Gastroesophageal sphincter (tissue), 4 donors: Measurements from ENCODE around the gene CTDSPL2. TPM values are rescaled to one million over a fixed set of nuclear protein-coding genes. Genes with fewer than 3 reads are reported as not detected.
"Not testable (repeated sequence)": the region's sequence is repeated elsewhere in the genome, so short reads cannot be mapped to it uniquely, and the experiment has no call there.

Source experiments
- ATAC-seq: fragments of 150-250 bp; one replicate; pipeline ENCODE4 v1.9.1; 2016; ENCODE audit warnings: mild to moderate bottlenecking, moderate library complexity
- H3K27ac ChIP-seq, 4 donors: fragments of 200-600 bp; sonication (generic) in 3 of 4; 1 replicate in 3 of 4; 2 replicates in 1 of 4; pipeline ENCODE4 v1.5.1; 2016 to 2019
- H3K27me3 ChIP-seq: fragments of 200-600 bp; sonication (generic); one replicate; pipeline ENCODE4 v1.5.1; 2019
- H3K36me3 ChIP-seq, 2 donors: fragments of 200-600 bp; sonication (generic); one replicate each; pipeline ENCODE4 v1.5.1; 2019; ENCODE audit warnings: control low read depth in 1 of 2
- H3K4me1 ChIP-seq, 3 donors: fragments of 200-600 bp; sonication (generic); 1 replicate in 2 of 3; 2 replicates in 1 of 3; pipeline ENCODE4 v1.5.1; 2016 to 2019; ENCODE audit warnings: control low read depth in 2 of 3
- H3K4me3 ChIP-seq, 2 donors: fragments of 200-600 bp; sonication (generic); one replicate each; pipeline ENCODE4 v1.5.1; 2019; ENCODE audit warnings: mild to moderate bottlenecking in 1 of 2, moderate library complexity in 1 of 2
- H3K9me3 ChIP-seq, 3 donors: fragments of 200-600 bp; sonication (generic); one replicate each; pipeline ENCODE4 v1.5.1; 2017 to 2019; ENCODE audit warnings: control low read depth in 2 of 3
- CTCF ChIP-seq, 4 experiments: fragments of 200-600 bp in 2 of 4; fragments of 450-650 bp in 2 of 4; sonication (generic) in 1 of 4; IDR thresholded peaks; one replicate each; pipeline ENCODE4 v1.5.1; 2017 to 2019; ENCODE audit warnings: antibody characterized with exemption in 4 of 4, mild to moderate bottlenecking in 2 of 4, moderate library complexity in 2 of 4
- EP300 ChIP-seq: sonication (generic); formaldehyde crosslinking; IDR thresholded peaks from one replicate; pipeline ENCODE4 v1.6.1; 2017; ENCODE audit warnings: antibody characterized with exemption, mild to moderate bottlenecking
- POLR2A ChIP-seq, 2 donors: fragments of 450-650 bp; IDR thresholded peaks; one replicate each; pipeline ENCODE4 v1.6.1; 2017; ENCODE audit warnings: antibody characterized with exemption in 2 of 2, mild to moderate bottlenecking in 2 of 2, moderate library complexity in 1 of 2
- POLR2AphosphoS5 ChIP-seq: sonication (generic); formaldehyde crosslinking; IDR thresholded peaks from one replicate; pipeline ENCODE4 v1.6.1; 2017; ENCODE audit warnings: antibody characterized with exemption
- WGBS, 2 donors: methylation state at CpG; one replicate each; pipeline ENCODE4 v1.1.5; 2018; ENCODE audit warnings: low coverage in 1 of 2; 5-methylcytosine and 5-hydroxymethylcytosine counted together
- total RNA-seq, 4 donors: library from RNA; depleted of rRNA; stranded (reverse); fragments of >200 nt; gene quantifications; one replicate each; pipeline ENCODE4 v1.1.0, GENCODE V29; 2016

CTDSPL2 gene
- total RNA-seq, 4 donors from 2014 or later = 31.6 to 74.7 (median 46.9) TPM

DNA sequence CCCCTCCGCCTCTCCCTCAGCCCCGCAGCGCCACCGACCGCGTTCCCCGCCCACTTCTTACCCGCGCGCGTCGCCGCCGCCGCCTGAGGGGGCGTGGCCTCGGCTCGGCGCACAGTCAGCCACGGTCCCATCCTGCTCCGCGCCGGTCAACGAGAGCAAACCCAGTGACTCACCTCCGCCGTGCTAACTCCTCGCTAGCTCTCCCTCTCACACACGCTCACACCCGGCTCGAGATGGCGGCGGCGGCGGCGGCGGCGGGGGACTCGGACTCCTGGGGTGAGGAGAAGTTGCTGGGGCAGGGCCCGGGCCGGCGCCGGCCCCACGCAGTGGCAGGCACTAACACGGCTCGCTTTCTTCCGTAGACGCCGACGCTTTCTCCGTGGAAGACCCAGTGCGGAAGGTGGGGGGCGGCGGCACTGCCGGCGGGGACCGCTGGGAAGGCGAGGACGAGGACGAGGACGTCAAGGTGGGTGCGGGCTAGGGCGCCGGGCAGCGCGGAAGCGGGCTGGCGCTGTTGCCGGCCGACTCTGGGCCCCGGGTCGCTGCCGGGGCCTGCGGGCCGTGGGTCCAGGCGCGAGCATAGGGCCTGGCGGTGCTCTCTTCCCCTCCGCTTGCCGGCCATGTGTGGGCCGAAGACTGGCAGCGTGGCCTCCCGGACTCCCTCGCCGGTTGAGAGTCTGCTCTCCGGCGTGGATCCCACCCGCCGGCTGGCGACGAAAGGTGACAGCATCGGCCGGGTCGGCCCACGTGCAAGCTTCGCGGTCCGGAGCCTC is 109.7 kb downstream of the CTDSPL2 start, which contains the start of gene EIF3J:
Gene EIF3J (plus strand): TSS at position 186 of the 773 bp plus-strand sequence. CDS start 48 bp downstream, at position 234.
- H3K27ac ChIP-seq = peak within 1 kb of the TSS; percentile 87 to 99 (median 97)
- TF ChIP-seq POLR2A (IDR thresholded peaks at IDR 0.05) = peak; percentile 74 to 79
- no peak for TF ChIP-seq EP300
- TF ChIP-seq POLR2AphosphoS5 = peak; percentile 93
- peak in 1 of 4 experiments; percentile 33 for TF ChIP-seq CTCF (IDR thresholded peaks at IDR 0.05)
- no peaks in the 10 kb centered on the region for H3K27me3 ChIP-seq
- peak; percentile 95 for ATAC-seq
- H3K36me3 ChIP-seq = peaks cover 0 to 20% of the 10 kb centered on the region in 2 donors
- peak within 1 kb of the TSS; percentile 70 to 97 for H3K4me3 ChIP-seq
- H3K9me3 ChIP-seq = no peaks in the 10 kb centered on the region
- H3K4me1 ChIP-seq = peaks cover 0 to 56% (median 25%) of the 10 kb centered on the region in 3 donors
- no CpG with 5 or more reads among the region's 97 CpGs for WGBS, 2 donors

- ATAC-seq = no peak
- peaks cover 4 to 62% (median 28%) of the 10 kb centered on the region in 3 donors for H3K4me1 ChIP-seq
- 7 to 13% methylated on average over 8 to 9 of the region's 13 CpGs for WGBS, 2 donors
These were observed 110.4 kb downstream of the CTDSPL2 start for GRCh38 chr15:44537735-44538240.

DNA sequence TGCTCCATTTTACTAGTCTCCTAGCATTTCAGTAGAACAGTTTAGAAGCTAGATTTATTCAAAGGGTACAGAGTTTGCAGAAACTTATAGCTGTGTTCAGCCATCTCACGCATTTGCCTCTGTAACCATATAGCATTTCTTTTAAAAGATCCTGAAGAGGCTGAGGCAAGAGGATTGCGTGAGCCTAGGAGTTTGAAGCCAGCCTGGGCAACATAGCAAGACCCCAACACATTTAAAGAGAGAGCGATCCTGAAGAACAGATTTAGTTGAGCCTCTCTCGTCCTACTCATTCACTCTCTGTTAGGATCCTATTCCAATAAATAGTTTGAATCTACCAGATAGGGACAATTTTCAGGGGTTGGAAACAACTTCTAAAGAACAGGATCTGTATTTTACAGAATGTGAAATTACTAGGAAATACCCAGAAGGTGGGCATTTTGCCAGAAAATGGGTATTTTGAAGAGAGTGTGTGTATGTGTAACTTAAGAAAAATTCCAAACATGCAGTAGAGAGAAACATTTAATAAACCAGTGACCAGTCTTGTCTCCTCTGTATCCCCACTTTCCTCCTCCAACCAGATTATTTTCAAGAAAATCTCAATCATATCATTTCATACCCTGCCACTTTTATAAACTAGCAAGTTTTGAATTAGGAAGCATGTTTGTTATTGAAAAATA is 114.0 kb downstream of the CTDSPL2 start:
- Histone ChIP-seq H3K9me3 (no peaks in the 10 kb centered on the region), H3K27me3 (no peaks in the 10 kb centered on the region), H3K27ac (peak overlapping the region in 3 of 4 donors; percentile 30 to 58 (median 54)), H3K36me3 (peaks cover 0 to 7% of the 10 kb centered on the region in 2 donors), H3K4me3 (no peak overlapping the region), H3K4me1 (peaks cover 6 to 86% (median 26%) of the 10 kb centered on the region in 3 donors)
- no peak for TF ChIP-seq POLR2A (IDR thresholded peaks at IDR 0.05)
- TF ChIP-seq CTCF (IDR thresholded peaks at IDR 0.05) = no peak
- TF ChIP-seq EP300 = no peak
- TF ChIP-seq POLR2AphosphoS5 = no peak
- WGBS, 2 donors = 87 to 98% methylated on average over 3 to 4 of the region's 4 CpGs
- ATAC-seq = no peak

More at GRCh38 chr15:44537735-44538240, 110.4 kb downstream of the CTDSPL2 start:
- TF ChIP-seq CTCF (IDR thresholded peaks at IDR 0.05) (peak in 1 of 4 experiments; percentile 14), POLR2AphosphoS5 (peak; percentile 5), EP300 (no peak)
- H3K27ac ChIP-seq = peak overlapping the region; percentile 83 to 99 (median 97)
- peaks cover 0 to 15% of the 10 kb centered on the region in 2 donors for H3K36me3 ChIP-seq
- peak overlapping the region; percentile 70 to 97 for H3K4me3 ChIP-seq
- H3K27me3 ChIP-seq = no peaks in the 10 kb centered on the region
- no peaks in the 10 kb centered on the region for H3K9me3 ChIP-seq

DNA sequence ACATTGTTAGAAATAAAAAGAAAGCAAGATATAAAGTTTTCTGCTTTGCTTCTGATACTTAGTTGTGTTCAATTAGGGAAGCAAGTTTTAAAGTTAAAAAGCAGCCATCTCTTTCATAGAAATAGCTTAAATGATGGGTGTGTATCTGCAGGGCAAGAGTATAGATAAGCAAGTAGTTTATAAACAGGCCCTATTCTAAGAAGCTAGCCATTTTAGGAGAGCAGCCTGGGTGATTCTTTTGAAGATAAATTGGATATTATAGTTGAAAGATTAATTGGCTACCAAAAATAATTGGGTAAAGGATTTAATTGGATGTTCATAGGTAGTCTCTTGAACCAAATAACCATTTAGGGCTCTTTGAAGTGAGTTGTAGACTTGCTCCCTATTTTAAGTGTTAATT is 115.2 kb downstream of the CTDSPL2 start:
- peaks cover 6 to 96% (median 27%) of the 10 kb centered on the region in 3 donors for H3K4me1 ChIP-seq

DNA sequence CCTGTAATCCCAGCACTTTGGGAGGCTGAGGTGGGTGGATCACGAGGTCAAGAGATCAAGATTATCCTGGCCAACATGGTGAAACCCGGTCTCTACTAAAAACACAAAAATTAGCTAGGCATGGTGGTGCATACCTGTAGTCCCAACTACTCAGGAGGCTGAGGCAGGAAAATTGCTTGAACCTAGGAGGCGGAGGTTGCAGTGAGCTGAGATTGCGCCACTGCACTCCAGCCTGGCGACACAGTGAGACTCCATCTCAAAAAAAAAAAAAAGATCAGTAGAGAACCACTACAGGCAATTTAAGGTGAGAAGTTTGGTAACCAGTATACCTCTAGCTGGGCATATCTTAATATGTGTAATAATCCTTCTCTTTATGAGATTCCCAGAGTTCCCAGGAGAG is 117.3 kb downstream of the CTDSPL2 start:
- H3K27ac ChIP-seq, H3K9me3 ChIP-seq, ATAC-seq, H3K4me3 ChIP-seq, H3K36me3 ChIP-seq, H3K27me3 ChIP-seq: not testable (repeated sequence)
- WGBS, 2 donors = 91 to 97% methylated on average over 5 of the region's 5 CpGs
- H3K4me1 ChIP-seq = peaks cover 6 to 75% (median 17%) of the 10 kb centered on the region in 3 donors

More for the DNA sequence above, 115.2 kb downstream of the CTDSPL2 start:
- Histone ChIP-seq H3K27me3 (no peaks in the 10 kb centered on the region), H3K27ac (peak overlapping the region; percentile 19 to 58 (median 42)), H3K9me3 (no peaks in the 10 kb centered on the region), H3K36me3 (peaks cover 0 to 7% of the 10 kb centered on the region in 2 donors), H3K4me3 (no peak overlapping the region)
- no peak for TF ChIP-seq CTCF (IDR thresholded peaks at IDR 0.05)
- no peak for TF ChIP-seq EP300
- TF ChIP-seq POLR2AphosphoS5 = no peak
- no peak for TF ChIP-seq POLR2A (IDR thresholded peaks at IDR 0.05)
- no peak for ATAC-seq
